ENCODE results near the gene KRTAP20-2.

KRTAP20-2 gene

DNA sequence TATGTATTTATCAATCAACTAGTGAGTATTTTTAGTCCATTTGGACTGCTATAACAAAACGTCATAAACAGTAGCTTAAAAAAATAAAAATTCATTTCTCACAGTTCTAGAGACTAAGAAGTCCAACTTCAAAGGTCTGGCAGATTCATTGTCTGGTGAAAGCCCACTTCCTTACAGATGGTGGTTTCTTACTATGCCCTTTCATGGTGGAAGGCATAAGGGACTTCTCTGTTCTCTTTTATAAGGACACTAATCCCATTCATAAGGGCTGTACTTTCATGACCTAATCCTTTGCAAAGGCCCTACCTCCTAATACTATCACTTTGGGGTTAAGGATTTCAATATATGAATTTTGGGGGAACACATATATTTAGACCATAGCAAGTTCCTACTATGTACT is 45.6 kb downstream of the KRTAP20-2 start:
- DNase-seq (ENCODE audit: low spot score), result no peak
- in situ Hi-C loops (cut with MboI; ENCODE audit: low sequenced_read_pairs, unreplicated experiment), result no loop called here
- no peak for TF ChIP-seq CTCF (IDR thresholded peaks at IDR 0.05; ENCODE audit: borderline replicate concordance, control extremely low read depth, extremely low read depth, insufficient read depth, missing control alignments)

- in situ Hi-C loops (cut with MboI; ENCODE audit: low sequenced_read_pairs, unreplicated experiment), result no loop called here
- DNase-seq (ENCODE audit: low spot score), result no peak
- no peak for TF ChIP-seq CTCF (IDR thresholded peaks at IDR 0.05; ENCODE audit: borderline replicate concordance, control extremely low read depth, extremely low read depth, insufficient read depth, missing control alignments)
These were observed 49.5 kb downstream of the KRTAP20-2 start for GRCh38 chr21:30684506-30684905.
